ENCODE measurements around the gene CDH15.

CDH15 gene

GRCh38 chr16:89135971-89136765 is 35.4 kb upstream of the CDH15 start:
- Histone ChIP-seq H3K9me3 (no peaks in the 10 kb centered on the region), H3K36me3 (replicated peaks) (peaks cover 9% of the 10 kb centered on the region), H3K4me1 (no peaks in the 10 kb centered on the region), H3K4me3 (no peak overlapping the region), H3K27me3 (ENCODE audit: low read depth) (no peaks in the 10 kb centered on the region)
- in situ Hi-C loops (cut with MboI; ENCODE audit: low sequenced_read_pairs) = no loop called here
- no peak for DNase-seq (ENCODE audit: low spot score in 2 of 2)

GRCh38 chr16:89136931-89137330 is 34.6 kb upstream of the CDH15 start:
- no peak for DNase-seq (ENCODE audit: low spot score in 2 of 2)
- H3K4me3 ChIP-seq = no peak overlapping the region

GRCh38 chr16:89137666-89138512 is 33.7 kb upstream of the CDH15 start:
- peaks cover 9% of the 10 kb centered on the region for H3K36me3 ChIP-seq (replicated peaks)
- no peaks in the 10 kb centered on the region for H3K9me3 ChIP-seq

More at GRCh38 chr16:89136931-89137330, 34.6 kb upstream of the CDH15 start:
- H3K27me3 ChIP-seq (ENCODE audit: low read depth) = no peaks in the 10 kb centered on the region
- H3K4me1 ChIP-seq = no peaks in the 10 kb centered on the region
- H3K36me3 ChIP-seq (replicated peaks) = peaks cover 9% of the 10 kb centered on the region
- in situ Hi-C loops (cut with MboI; ENCODE audit: low sequenced_read_pairs) = no loop called here
- no peaks in the 10 kb centered on the region for H3K9me3 ChIP-seq

GRCh38 chr16:89138513-89138795 is 33.1 kb upstream of the CDH15 start:
- DNase-seq (ENCODE audit: low spot score in 2 of 2) = no peak
- peaks cover 8% of the 10 kb centered on the region for H3K36me3 ChIP-seq (replicated peaks)
- H3K4me3 ChIP-seq = no peak overlapping the region
- H3K9me3 ChIP-seq = no peaks in the 10 kb centered on the region
- no peaks in the 10 kb centered on the region for H3K27me3 ChIP-seq (ENCODE audit: low read depth)
- H3K4me1 ChIP-seq = no peaks in the 10 kb centered on the region
- in situ Hi-C loops (cut with MboI; ENCODE audit: low sequenced_read_pairs) = no loop called here

More at GRCh38 chr16:89137666-89138512, 33.7 kb upstream of the CDH15 start:
- in situ Hi-C loops (cut with MboI; ENCODE audit: low sequenced_read_pairs) = no loop called here
- Histone ChIP-seq H3K4me3 (no peak overlapping the region), H3K27me3 (ENCODE audit: low read depth) (no peaks in the 10 kb centered on the region), H3K4me1 (no peaks in the 10 kb centered on the region)
- no peak for DNase-seq (ENCODE audit: low spot score in 2 of 2)

- H3K4me3 ChIP-seq = no peak overlapping the region
- no peaks in the 10 kb centered on the region for H3K27me3 ChIP-seq (ENCODE audit: low read depth)
- H3K9me3 ChIP-seq = no peaks in the 10 kb centered on the region
- peaks cover 3% of the 10 kb centered on the region for H3K36me3 ChIP-seq (replicated peaks)
- DNase-seq (ENCODE audit: low spot score in 2 of 2) = no peak
- no peaks in the 10 kb centered on the region for H3K4me1 ChIP-seq
- in situ Hi-C loops (cut with MboI; ENCODE audit: low sequenced_read_pairs) = no loop called here
Observed at GRCh38 chr16:89138843-89139520, 32.6 kb upstream of the CDH15 start.

- Histone ChIP-seq H3K4me1 (no peaks in the 10 kb centered on the region), H3K36me3 (replicated peaks) (no peaks in the 10 kb centered on the region; the same call in 1 of the 2 replicates), H3K27me3 (ENCODE audit: low read depth) (no peaks in the 10 kb centered on the region), H3K9me3 (no peaks in the 10 kb centered on the region), H3K4me3 (no peak overlapping the region)
- no peak for DNase-seq (ENCODE audit: low spot score in 2 of 2)
- in situ Hi-C loops (cut with MboI; ENCODE audit: low sequenced_read_pairs) = no loop called here
Observed at GRCh38 chr16:89139907-89140361, 31.6 kb upstream of the CDH15 start.

GRCh38 chr16:89140401-89140800 is 31.1 kb upstream of the CDH15 start:
- Histone ChIP-seq H3K4me3 (no peak overlapping the region), H3K36me3 (replicated peaks) (no peaks in the 10 kb centered on the region; the same call in 1 of the 2 replicates), H3K27me3 (ENCODE audit: low read depth) (no peaks in the 10 kb centered on the region), H3K9me3 (no peaks in the 10 kb centered on the region), H3K4me1 (no peaks in the 10 kb centered on the region)
- in situ Hi-C loops (cut with MboI; ENCODE audit: low sequenced_read_pairs) = no loop called here
- no peak for DNase-seq (ENCODE audit: low spot score in 2 of 2)

GRCh38 chr16:89140981-89141883 is 30.3 kb upstream of the CDH15 start:
- no peaks in the 10 kb centered on the region; the same call in 1 of the 2 replicates for H3K36me3 ChIP-seq (replicated peaks)
- H3K4me1 ChIP-seq = no peaks in the 10 kb centered on the region
- in situ Hi-C loops (cut with MboI; ENCODE audit: low sequenced_read_pairs) = no loop called here
- H3K27me3 ChIP-seq (ENCODE audit: low read depth) = no peaks in the 10 kb centered on the region
- H3K4me3 ChIP-seq = no peak overlapping the region
- no peaks in the 10 kb centered on the region for H3K9me3 ChIP-seq
- no peak for DNase-seq (ENCODE audit: low spot score in 2 of 2)

- no peaks in the 10 kb centered on the region for H3K9me3 ChIP-seq
- DNase-seq (ENCODE audit: low spot score in 2 of 2) = no peak
- H3K4me1 ChIP-seq = no peaks in the 10 kb centered on the region
- peaks cover 5% of the 10 kb centered on the region for H3K36me3 ChIP-seq (replicated peaks)
- no peak overlapping the region for H3K4me3 ChIP-seq
- in situ Hi-C loops (cut with MboI; ENCODE audit: low sequenced_read_pairs) = no loop called here
- H3K27me3 ChIP-seq (ENCODE audit: low read depth) = no peaks in the 10 kb centered on the region
Observed at GRCh38 chr16:89141884-89142267, 29.7 kb upstream of the CDH15 start.

- H3K36me3 ChIP-seq (replicated peaks) = peaks cover 5% of the 10 kb centered on the region
- H3K27me3 ChIP-seq (ENCODE audit: low read depth) = no peaks in the 10 kb centered on the region
- H3K4me3 ChIP-seq = no peak overlapping the region
- DNase-seq (ENCODE audit: low spot score in 2 of 2) = no peak
- in situ Hi-C loops (cut with MboI; ENCODE audit: low sequenced_read_pairs) = no loop called here
- H3K4me1 ChIP-seq = no peaks in the 10 kb centered on the region
- H3K9me3 ChIP-seq = no peaks in the 10 kb centered on the region
Observed at GRCh38 chr16:89142474-89143195, 28.9 kb upstream of the CDH15 start.

- Histone ChIP-seq H3K4me3 (no peak overlapping the region), H3K4me1 (no peaks in the 10 kb centered on the region), H3K36me3 (replicated peaks) (peaks cover 5% of the 10 kb centered on the region), H3K27me3 (ENCODE audit: low read depth) (no peaks in the 10 kb centered on the region), H3K9me3 (no peaks in the 10 kb centered on the region)
- no peak for DNase-seq (ENCODE audit: low spot score in 2 of 2)
- in situ Hi-C loops (cut with MboI; ENCODE audit: low sequenced_read_pairs) = no loop called here
Observed at GRCh38 chr16:89143201-89143741, 28.3 kb upstream of the CDH15 start.

- H3K36me3 ChIP-seq (replicated peaks) = peaks cover 5% of the 10 kb centered on the region
- H3K4me3 ChIP-seq = no peak overlapping the region
- no peak for DNase-seq (ENCODE audit: low spot score in 2 of 2)
- no peaks in the 10 kb centered on the region for H3K4me1 ChIP-seq
- in situ Hi-C loops (cut with MboI; ENCODE audit: low sequenced_read_pairs) = no loop called here
- H3K27me3 ChIP-seq (ENCODE audit: low read depth) = no peaks in the 10 kb centered on the region
- no peaks in the 10 kb centered on the region for H3K9me3 ChIP-seq
Observed at GRCh38 chr16:89143911-89144675, 27.5 kb upstream of the CDH15 start.
